Measurements from ENCODE around the gene BTBD10. TPM values are rescaled to one million over a fixed set of nuclear protein-coding genes. Genes with fewer than 3 reads are reported as not detected.

BTBD10 gene
- total RNA-seq, 1 experiment from 2014 or later = 30.2 TPM

DNA sequence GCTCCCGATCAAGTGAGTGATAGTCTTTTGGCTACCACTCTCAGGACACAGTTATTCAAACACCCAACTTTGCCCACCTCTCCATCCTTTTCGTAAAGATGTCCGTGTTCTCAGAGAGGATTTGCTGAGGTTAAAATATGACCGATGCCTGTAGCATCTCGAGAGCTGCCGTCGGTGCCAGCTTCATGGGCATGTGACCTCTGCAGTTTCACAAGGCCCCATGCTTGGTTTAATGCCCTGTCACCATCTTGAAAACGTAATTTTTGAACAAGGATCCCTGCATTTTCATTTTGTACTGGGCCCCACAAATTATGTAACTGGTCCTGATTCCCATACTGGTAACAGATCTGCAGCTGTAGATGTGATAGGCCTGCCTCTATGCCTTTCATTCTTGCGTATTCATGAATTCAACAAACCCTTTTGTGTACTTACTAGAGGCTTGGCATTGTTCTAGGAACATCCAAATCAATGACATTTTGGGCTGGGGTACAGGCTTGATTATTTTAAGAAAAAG lies 100.4 kb downstream of the BTBD10 start:
- Histone ChIP-seq H3K9me3 (ENCODE audit: low read length) (no peaks in the 10 kb centered on the region), H3K79me2 (ENCODE audit: low read length) (no peaks in the 10 kb centered on the region), H3K9me2 (replicated peaks; ENCODE audit: low read length) (no peaks in the 10 kb centered on the region), H3K9ac (ENCODE audit: low read length) (no peak overlapping the region), H3F3A (ENCODE audit: low read length, unreplicated experiment) (no peaks in the 10 kb centered on the region), H3K4me1 (ENCODE audit: insufficient read depth, low read length) (no peaks in the 10 kb centered on the region), H2AFZ (ENCODE audit: low read length) (no peak overlapping the region), H4K20me1 (ENCODE audit: low read length) (no peaks in the 10 kb centered on the region), H3K4me2 (ENCODE audit: low read length) (no peak overlapping the region), H3K36me3 (ENCODE audit: low read depth, low read length) (no peaks in the 10 kb centered on the region), H3K27ac (ENCODE audit: low read length) (no peak overlapping the region), H3K4me3 (ENCODE audit: low read length) (no peak overlapping the region), H3K27me3 (ENCODE audit: low read length) (no peaks in the 10 kb centered on the region)
- no TSS peak for BruUV-seq (replicated peaks)
- intact Hi-C loops (cut with micrococcal nuclease) = no loop called here
- DNase-seq (no peak), ATAC-seq (no peak)
- CTCF ChIA-PET = no interaction called here
- POLR2A ChIA-PET (ENCODE audit: unreplicated experiment) = interaction anchor here (0.7 kb wide), 1 partner anchor 204 kb away, joined by 5 read pairs; no protein-coding TSS in a partner anchor
- TF ChIP-seq EZH2phosphoT487 (IDR thresholded peaks at IDR 0.05; ENCODE audit: borderline replicate concordance, low read length) = no peak
- no peak for TF ChIP-seq EZH2 (IDR thresholded peaks at IDR 0.05; ENCODE audit: low read length, unreplicated experiment)
- TF ChIP-seq, protein P1, sequence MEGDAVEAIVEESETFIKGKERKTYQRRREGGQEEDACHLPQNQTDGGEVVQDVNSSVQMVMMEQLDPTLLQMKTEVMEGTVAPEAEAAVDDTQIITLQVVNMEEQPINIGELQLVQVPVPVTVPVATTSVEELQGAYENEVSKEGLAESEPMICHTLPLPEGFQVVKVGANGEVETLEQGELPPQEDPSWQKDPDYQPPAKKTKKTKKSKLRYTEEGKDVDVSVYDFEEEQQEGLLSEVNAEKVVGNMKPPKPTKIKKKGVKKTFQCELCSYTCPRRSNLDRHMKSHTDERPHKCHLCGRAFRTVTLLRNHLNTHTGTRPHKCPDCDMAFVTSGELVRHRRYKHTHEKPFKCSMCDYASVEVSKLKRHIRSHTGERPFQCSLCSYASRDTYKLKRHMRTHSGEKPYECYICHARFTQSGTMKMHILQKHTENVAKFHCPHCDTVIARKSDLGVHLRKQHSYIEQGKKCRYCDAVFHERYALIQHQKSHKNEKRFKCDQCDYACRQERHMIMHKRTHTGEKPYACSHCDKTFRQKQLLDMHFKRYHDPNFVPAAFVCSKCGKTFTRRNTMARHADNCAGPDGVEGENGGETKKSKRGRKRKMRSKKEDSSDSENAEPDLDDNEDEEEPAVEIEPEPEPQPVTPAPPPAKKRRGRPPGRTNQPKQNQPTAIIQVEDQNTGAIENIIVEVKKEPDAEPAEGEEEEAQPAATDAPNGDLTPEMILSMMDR (conservative IDR thresholded peaks at IDR 0.05; ENCODE audit: low read depth, low read length) = no peak

DNA sequence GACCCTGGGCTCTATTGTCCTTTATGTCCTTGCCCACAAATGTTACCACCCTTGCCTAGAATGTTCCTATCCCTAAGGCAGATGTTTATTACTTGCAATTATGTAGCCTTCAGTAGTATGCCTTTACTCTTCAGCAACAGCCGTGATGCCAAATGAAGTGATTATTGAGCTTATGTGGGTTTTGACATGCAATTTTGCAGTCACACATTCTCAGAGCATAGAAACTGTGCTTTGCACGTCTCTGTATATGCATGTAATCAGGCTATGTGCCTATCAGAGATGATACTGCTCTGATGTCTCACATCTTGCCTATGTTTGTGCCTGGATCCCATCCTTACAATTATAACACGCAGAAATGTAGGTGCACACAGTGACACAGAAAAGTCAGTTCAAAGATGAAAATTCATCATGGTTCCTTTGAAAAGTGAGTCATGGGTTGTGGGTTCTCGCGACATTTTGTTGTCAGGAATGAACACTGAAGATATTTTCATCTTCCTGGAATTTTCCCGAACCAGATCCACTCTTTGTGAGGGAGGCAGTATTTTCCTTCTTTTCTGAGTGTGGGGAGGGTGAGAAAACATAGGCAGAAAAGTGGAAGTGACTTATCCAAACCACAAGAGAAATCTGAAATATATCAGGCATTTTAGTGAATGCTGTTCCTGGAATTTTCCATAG lies 104.3 kb downstream of the BTBD10 start:
- no TSS peak for BruUV-seq (replicated peaks)
- Histone ChIP-seq H3K27me3 (ENCODE audit: low read length) (no peaks in the 10 kb centered on the region), H3K9me3 (ENCODE audit: low read length) (no peaks in the 10 kb centered on the region), H3K27ac (ENCODE audit: low read length) (no peak overlapping the region), H3F3A (ENCODE audit: low read length, unreplicated experiment) (no peaks in the 10 kb centered on the region), H3K9me2 (replicated peaks; ENCODE audit: low read length) (no peaks in the 10 kb centered on the region), H2AFZ (ENCODE audit: low read length) (no peak overlapping the region), H3K9ac (ENCODE audit: low read length) (no peak overlapping the region), H3K36me3 (ENCODE audit: low read depth, low read length) (no peaks in the 10 kb centered on the region), H3K4me2 (ENCODE audit: low read length) (no peak overlapping the region), H3K4me3 (ENCODE audit: low read length) (no peak overlapping the region), H3K79me2 (ENCODE audit: low read length) (no peaks in the 10 kb centered on the region), H3K4me1 (ENCODE audit: insufficient read depth, low read length) (no peaks in the 10 kb centered on the region), H4K20me1 (ENCODE audit: low read length) (no peaks in the 10 kb centered on the region)
- no peak for TF ChIP-seq EZH2 (IDR thresholded peaks at IDR 0.05; ENCODE audit: low read length, unreplicated experiment)
- TF ChIP-seq, protein P1 (conservative IDR thresholded peaks at IDR 0.05; ENCODE audit: low read depth, low read length) = no peak
- TF ChIP-seq EZH2phosphoT487 (IDR thresholded peaks at IDR 0.05; ENCODE audit: borderline replicate concordance, low read length) = no peak
- no peak for DNase-seq
- ChIA-PET POLR2A (ENCODE audit: unreplicated experiment) (no interaction called here), CTCF (no interaction called here)
- no peak for ATAC-seq
- intact Hi-C loops (cut with micrococcal nuclease) = no loop called here

DNA sequence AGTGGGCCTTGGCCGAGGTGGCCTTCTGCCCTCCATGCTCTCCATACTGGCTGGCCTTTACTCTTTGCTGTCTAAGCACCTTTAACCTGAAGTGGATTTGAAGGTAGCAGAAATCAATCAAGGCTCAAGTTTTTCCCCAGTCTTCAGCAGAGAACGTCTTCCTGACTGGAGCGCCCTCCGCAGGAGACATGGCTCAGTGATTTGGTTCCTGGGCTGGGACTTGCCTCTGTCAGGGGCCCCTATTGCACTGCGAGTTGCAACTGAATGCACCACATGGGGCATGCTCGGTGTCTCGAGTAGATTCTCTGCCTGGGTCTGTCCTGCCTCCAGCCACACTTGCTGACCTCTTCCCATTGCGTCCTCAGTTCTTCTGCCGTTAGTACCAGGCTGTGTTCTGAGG lies 105.8 kb downstream of the BTBD10 start:
- no TSS peak for BruUV-seq (replicated peaks)
- CTCF ChIA-PET = no interaction called here
- Histone ChIP-seq H3K4me2 (ENCODE audit: low read length) (no peak overlapping the region), H3K36me3 (ENCODE audit: low read depth, low read length) (no peaks in the 10 kb centered on the region), H3K4me1 (ENCODE audit: insufficient read depth, low read length) (no peaks in the 10 kb centered on the region), H3K27me3 (ENCODE audit: low read length) (no peaks in the 10 kb centered on the region), H2AFZ (ENCODE audit: low read length) (no peak overlapping the region), H3K79me2 (ENCODE audit: low read length) (no peaks in the 10 kb centered on the region), H3K4me3 (ENCODE audit: low read length) (no peak overlapping the region), H3K27ac (ENCODE audit: low read length) (no peak overlapping the region), H3K9ac (ENCODE audit: low read length) (no peak overlapping the region), H3F3A (ENCODE audit: low read length, unreplicated experiment) (no peaks in the 10 kb centered on the region), H3K9me3 (ENCODE audit: low read length) (no peaks in the 10 kb centered on the region), H4K20me1 (ENCODE audit: low read length) (no peaks in the 10 kb centered on the region), H3K9me2 (replicated peaks; ENCODE audit: low read length) (no peaks in the 10 kb centered on the region)
- DNase-seq (no peak), ATAC-seq (no peak)
- intact Hi-C loops (cut with micrococcal nuclease) = no loop called here
- POLR2A ChIA-PET (ENCODE audit: unreplicated experiment) = no interaction called here
- TF ChIP-seq EZH2 (IDR thresholded peaks at IDR 0.05; ENCODE audit: low read length, unreplicated experiment) (no peak), EZH2phosphoT487 (IDR thresholded peaks at IDR 0.05; ENCODE audit: borderline replicate concordance, low read length) (no peak)
- TF ChIP-seq, protein P1 (conservative IDR thresholded peaks at IDR 0.05; ENCODE audit: low read depth, low read length) = no peak

Data from PC-3 (cell line).